PC-9 (cell line): ENCODE results near the gene TAL1.

Experiments
- CTCF ChIP-seq: fragments of 200-600 bp; sonication (generic); conservative IDR thresholded peaks from 2 replicates; pipeline ENCODE4 v1.6.1; 2017; ENCODE audit warnings: mixed run types, antibody characterized with exemption, mild to moderate bottlenecking, moderate library complexity
- EZH2 ChIP-seq: fragments of 200-600 bp; sonication (generic); IDR thresholded peaks from 2 replicates; pipeline ENCODE4 v1.8.0; 2017; ENCODE audit warnings: antibody characterized with exemption, low read depth

- TF ChIP-seq CTCF (no peak), EZH2 (no peak)
These were observed 20.8 kb upstream of the TAL1 start for GRCh38 chr1:47252795-47253194.
